H1 (cell line): Measurements from ENCODE around the gene GLTP. TPM values are rescaled to one million over a fixed set of nuclear protein-coding genes. Genes with fewer than 3 reads are reported as not detected.

Experiments used
- CHD1 ChIP-seq: IDR thresholded peaks from 2 replicates; pipeline ENCODE4 v1.6.1; 2012; ENCODE audit warnings: low read depth, low read length, improper control_type of control experiment
- CTBP2 ChIP-seq: IDR thresholded peaks from 2 replicates; pipeline ENCODE4 v1.7.0; 2011; ENCODE audit warnings: borderline replicate concordance, mild to moderate bottlenecking, moderate library complexity, mixed read lengths, low read length; ENCODE audit not compliant: insufficient read depth, insufficient read length
- polyA plus RNA-seq, 7 experiments: library from polyadenylated mRNA; depleted of rRNA in 3 of 7; stranded (reverse) in 5 of 7; unstranded in 2 of 7; fragments of >200 nt in 5 of 7; fragments of 200-250 nt in 2 of 7; gene quantifications; 1 replicate in 5 of 7; 2 replicates in 1 of 7; 4 replicates in 1 of 7; pipeline versions ENCODE4 v1.2.1 to v1.2.3, GENCODE V29; 2011 to 2013; ENCODE audit warnings: missing spikeins in 2 of 7, mixed read lengths in 2 of 7
- total RNA-seq: library from RNA; stranded (reverse); fragmentation: NEBNext Ultra II Directional; extraction: Animal tissue kit (Norgen Biotek cat#: 25700); gene quantifications from 2 replicates; pipeline ENCODE4 v1.2.1, GENCODE V29; 2021
- TF ChIP-seq, protein P1 (sequence below): IDR thresholded peaks from 2 replicates; pipeline ENCODE4 v1.6.1; 2011; ENCODE audit warnings: low read depth, mild to moderate bottlenecking, low read length; ENCODE audit not compliant: insufficient read depth

The GLTP gene
- total and polyA plus RNA-seq, 2 of the 8 experiments (the other 6 are each of a cell fraction or from before 2014, with no cell fraction given) = 9.8 to 26.1 TPM

DNA sequence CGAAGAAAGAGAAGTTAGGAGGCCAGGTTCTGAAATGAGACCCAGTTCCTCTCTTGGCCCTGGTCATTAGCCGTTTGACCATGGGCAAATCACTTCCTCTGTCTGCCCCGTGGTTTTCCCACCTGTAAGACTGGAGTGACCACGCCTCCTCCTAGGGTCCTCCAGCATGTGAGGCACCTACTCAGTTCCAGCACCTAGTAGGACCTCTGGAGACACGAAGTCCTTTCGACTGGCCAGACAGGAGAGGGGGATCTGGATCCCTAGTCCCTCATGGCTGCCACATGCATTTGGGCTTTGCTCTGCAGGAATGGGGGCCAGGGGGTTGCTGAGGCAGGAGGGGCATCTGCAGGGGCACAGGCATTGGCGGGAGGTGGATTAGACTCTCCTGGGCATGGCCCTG lies 63.5 kb downstream of the GLTP start (continued):
- TF ChIP-seq, protein P1, sequence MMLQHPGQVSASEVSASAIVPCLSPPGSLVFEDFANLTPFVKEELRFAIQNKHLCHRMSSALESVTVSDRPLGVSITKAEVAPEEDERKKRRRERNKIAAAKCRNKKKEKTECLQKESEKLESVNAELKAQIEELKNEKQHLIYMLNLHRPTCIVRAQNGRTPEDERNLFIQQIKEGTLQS = no peak
- TF ChIP-seq CTBP2 (no peak), CHD1 (no peak)
